HG03457 (cell line): ENCODE measurements around the gene PAX3.
"Not testable (repeated sequence)": the region's sequence is repeated elsewhere in the genome, so short reads cannot be mapped to it uniquely, and the experiment has no call there.

Experiments
- ATAC-seq: cut with Tn5 transposase; IDR thresholded peaks from one replicate; pipeline ENCODE4 v1.9.1; 2021; ENCODE audit warnings: moderate number of reproducible peaks; ENCODE audit not compliant: unreplicated experiment

Gene PAX3

DNA sequence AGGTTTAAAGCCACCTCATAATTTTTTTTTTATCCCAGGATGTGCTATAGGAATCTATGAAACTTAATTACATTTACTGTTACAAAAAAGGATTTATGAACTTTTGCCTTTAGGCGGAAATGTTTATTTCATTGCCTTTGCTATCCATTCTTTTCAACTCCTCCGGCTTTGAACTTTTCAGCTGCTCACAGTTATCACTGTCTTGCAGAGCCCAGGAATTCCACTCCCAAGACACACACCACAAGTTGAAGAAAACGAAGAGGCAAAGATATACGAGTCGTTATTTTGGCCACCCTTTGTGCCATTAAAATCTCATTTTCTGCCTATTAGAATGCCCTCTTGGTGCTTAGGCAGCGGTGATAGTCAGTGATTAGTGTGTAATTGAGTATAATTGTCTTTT, 80.0 kb downstream of the PAX3 start:
- no peak for ATAC-seq

DNA sequence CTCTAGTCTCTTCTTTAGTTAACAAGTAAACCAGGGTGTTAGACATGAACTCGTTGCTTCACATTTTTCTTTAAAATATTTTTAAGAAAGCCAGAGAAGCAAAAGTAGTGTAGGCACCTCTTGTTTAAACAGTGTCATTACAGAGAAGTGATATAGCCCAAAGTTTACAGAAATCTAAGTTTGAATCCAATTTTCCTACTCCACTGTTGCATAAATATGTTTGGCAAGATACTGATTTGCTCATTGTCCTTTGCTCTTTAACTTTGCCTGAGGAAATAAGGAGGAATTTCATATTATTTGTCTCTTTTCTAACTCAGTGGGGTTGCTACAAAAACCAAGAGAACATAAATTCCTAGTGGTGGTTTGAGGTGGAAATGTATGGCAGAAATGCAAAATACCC, 81.1 kb downstream of the PAX3 start:
- ATAC-seq, result no peak

DNA sequence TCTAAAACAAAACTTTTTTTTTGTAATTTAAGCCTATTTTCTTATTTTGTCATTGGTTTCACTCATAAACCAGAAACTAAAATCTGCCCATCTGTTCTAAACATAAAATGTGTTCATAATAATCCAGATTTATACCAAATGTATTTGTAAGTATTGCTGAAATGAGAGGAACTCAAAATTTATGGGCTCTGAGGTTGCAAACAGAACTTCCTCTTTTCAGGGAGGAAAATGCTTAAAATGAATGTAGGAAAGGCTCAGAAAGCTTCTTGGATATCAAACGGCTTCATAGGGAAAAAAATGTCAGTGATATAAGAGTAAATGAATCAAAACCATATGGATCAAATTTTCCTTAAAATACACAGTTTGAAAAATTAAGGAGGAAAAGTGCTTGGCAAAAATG, 83.9 kb downstream of the PAX3 start:
- no peak for ATAC-seq

DNA sequence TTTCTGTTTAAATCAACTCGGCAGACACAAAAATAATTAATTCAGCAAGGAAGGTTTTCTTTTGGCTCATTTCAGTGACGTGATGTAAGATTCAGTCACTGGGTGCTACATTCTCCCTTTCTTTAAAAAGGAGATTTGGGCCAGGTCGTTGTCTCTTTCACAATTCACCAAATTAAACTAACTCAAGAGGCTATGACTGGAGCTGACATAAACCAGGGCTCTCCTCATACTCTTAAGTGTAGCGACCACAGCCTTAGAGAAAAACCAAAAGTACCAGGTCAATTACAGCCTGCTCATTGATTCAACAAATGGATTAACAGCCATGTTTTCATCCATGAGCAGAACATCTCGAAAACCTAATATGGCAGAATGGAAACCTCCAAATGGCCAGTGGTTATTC, 85.7 kb downstream of the PAX3 start:
- no peak for ATAC-seq

DNA sequence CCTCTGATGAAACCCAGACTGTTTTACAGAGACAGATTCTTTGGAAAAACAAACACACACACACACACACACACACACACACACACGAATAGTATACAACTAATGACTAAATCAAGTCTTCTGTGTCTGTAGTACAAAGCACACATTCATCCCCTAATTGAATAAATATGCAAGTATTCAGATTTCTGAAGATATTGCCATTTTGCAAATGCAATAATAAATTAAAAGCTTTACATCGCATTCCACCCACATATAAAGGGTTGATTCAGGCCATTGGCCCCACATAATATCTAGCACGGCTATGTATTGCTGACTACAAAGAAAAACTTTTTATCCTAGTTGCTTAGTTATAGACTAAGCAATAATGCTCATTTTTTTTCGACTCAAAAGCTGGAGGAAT, 86.2 kb downstream of the PAX3 start:
- ATAC-seq, result no peak

- ATAC-seq, result no peak
Measured at GRCh38 chr2:222208010-222208690, 90.6 kb downstream of the PAX3 start.

DNA sequence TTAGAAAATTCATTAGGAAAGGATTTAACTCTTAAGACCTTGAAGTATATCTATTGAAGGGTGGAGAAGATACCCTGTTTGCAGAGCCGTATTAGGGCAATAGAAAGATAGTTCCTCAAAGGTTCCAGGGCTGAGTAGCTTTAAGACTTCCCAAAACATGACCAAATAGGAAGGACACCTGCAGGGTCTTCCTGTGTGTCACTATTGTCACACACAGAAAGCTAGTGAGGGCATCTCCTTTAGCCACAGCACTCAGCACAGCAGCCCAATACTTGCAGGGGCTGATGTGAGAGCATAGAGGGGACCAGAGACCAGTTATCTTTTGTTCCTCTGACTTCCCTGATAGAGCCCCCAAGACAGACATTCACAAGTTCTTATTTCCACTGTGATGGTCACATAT, 93.7 kb downstream of the PAX3 start:
- ATAC-seq, result no peak

GRCh38 chr2:222203041-222203440, 95.8 kb downstream of the PAX3 start:
- no peak for ATAC-seq

GRCh38 chr2:222196159-222196558, 102.6 kb downstream of the PAX3 start:
- no peak for ATAC-seq

GRCh38 chr2:222194669-222195068, 104.1 kb downstream of the PAX3 start:
- no peak for ATAC-seq

- no peak for ATAC-seq
Measured at GRCh38 chr2:222193328-222193983, 105.3 kb downstream of the PAX3 start.

GRCh38 chr2:222180619-222181018, 118.2 kb downstream of the PAX3 start:
- no peak for ATAC-seq

GRCh38 chr2:222179592-222179991, 119.2 kb downstream of the PAX3 start:
- no peak for ATAC-seq

DNA sequence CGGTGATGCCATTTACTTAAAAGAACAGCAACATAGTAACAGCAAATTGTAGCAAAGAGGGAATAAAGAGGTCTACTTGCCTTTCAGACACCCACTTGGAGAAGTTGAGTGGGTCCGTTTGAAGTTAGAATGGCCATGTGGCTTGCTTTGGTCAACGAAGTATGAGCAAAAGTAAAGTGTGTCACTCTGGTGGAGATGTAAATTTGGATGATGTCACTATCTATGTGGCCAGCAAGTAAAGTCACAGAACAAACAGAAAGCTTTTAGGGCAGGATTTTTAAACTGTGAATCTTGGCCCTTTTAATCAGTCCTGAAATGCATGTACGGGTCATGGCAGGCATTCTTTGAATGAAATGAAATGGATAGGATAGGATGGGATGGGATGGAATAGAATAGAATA, 120.3 kb downstream of the PAX3 start:
- ATAC-seq, result no peak

DNA sequence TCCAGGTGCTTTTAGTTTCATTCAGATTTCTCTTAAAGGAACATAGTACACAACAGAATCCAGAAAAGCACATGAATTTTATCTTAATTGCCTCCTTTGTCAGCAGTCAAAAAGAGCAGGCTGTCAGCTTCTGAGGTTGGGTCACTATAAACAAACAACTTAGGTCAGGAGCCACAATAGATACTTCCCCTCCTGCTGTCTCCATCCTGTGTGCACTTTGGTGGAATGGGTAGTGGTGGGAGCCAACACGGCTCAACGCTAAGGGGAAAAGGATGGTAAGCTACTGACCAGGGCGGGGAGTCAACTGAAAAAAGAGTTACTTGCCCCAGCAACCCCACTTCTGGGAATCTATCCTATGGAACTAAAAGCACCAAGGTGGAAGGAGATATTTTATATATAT, 121.9 kb downstream of the PAX3 start:
- ATAC-seq, result no peak

DNA sequence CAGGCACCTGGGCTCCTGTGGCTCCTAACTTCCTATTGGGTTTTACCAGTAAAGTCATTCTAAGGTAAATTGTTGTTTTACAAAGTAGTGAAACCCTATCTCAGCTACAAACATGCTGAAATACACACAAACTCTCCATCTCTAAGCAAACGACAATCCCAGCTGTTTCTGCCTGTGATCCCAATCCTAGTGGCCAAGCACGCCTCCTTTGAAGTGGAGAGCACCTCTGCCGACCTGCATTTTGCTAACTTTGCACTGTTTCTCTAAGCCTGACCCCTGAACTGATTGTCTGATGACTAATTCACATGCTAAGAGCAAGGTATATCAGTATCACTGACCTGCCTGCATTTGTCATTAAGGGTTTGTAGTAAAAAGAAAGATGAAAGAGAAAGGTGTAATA, 124.3 kb downstream of the PAX3 start:
- no peak for ATAC-seq

GRCh38 chr2:222169346-222169745, 129.5 kb downstream of the PAX3 start:
- ATAC-seq, result no peak

DNA sequence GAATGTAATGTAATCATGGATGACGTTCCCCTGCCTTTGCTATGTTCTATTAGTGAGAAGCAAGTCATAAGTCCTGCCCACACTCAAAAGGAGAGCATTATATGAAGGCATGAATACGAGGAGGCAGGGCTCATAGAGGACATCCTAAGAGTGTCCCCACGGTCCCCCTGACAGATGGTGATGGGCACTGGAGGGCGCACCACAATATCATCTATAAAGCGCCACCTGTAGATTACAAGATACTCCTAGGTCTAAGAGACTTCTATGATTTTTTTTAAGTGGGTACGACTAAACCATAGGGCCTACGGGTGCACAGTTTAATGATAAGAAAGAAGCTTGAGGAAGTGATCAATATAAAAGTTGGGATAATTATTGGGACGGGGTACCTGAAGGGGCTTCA, 131.0 kb downstream of the PAX3 start:
- ATAC-seq, result no peak

DNA sequence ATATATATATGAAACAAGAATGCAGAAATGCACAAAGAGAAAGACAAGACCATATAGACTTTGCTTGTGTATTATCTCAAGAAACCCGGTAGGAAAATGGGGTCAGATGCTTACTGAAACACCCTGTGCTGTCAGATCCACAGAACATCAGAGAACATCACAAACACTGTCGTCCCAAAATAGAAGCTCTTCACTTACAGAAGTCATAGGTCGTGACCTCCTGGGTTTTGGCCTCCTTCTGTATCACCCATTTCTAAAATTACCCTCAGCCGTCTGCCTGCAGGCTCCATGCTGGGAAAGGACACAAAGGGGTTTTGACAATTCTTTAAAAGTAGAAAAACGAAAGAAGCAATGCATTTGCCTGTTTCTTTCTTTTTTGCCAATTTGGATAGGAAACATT, 137.9 kb downstream of the PAX3 start:
- no peak for ATAC-seq

DNA sequence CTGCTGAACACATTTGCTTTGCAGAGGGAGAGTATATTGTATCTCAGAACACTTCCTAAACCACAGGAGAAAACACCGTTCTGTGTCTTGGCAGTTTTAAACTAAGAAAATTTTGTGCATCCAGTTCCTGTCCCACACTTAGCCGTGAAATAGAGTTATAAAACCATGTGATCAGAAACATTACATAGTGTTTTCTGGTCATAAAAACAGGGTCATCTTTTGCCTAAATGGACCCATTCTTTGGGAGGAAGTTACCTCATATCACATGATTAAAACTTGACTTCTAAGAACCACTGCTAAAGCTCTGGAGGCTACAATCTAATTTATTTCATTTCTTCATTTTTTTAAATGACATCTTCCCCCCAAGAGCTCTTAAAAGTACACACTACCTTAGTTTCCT, 138.7 kb downstream of the PAX3 start:
- ATAC-seq, result no peak

DNA sequence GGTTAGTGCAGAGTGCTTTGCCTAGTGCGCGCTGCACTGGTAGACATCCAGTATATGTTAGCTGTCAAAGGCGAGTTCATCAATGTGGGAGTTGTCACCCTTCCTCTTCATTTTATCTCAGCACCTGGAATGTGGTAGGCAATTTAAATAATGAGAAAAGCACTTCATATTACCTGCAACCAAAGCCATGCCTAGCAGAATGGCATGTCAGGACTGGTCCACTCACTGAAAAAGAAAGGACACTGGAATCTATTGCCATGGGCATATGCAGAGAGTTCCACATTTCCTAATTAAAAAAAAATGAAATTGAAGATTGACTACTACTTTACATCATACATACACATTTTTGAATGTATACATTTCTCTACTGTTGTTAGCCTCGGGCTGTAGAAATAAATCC, 139.6 kb downstream of the PAX3 start:
- ATAC-seq, result no peak

DNA sequence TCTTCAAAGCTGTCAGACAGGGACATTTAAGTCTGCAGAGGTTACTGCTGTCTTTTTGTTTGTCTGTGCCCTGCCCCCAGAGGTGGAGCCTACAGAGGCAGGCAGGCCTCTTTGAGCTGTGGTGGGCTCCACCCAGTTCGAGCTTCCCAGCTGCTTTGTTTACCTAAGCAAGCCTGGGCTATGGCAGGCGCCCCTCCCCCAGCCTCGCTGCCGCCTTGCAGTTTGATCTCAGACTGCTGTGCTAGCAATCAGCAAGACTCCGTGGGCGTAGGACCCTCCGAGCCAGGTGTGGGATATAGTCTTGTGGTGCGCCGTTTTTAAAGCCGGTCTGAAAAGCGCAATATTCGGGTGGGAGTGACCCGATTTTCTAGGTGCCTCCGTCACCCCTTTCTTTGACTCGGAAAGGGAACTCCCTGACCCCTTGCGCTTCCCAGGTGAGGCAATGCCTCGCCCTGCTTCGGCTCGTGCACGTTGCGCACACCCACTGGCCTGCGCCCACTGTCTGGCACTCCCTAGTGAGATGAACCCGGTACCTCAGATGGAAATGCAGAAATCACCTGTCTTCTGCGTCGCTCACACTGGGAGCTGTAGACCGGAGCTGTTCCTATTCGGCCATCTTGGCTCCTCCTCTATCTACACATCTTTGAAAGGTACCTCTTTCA, 143.7 kb downstream of the PAX3 start:
- ATAC-seq, result not testable (repeated sequence)
